ENCODE data around the gene C19orf44.

Gene C19orf44

GRCh38 chr19:16518061-16518460 lies 21.9 kb downstream of the C19orf44 start:
- DNase-seq (ENCODE audit: low read depth) = no peak
- H3K4me3 ChIP-seq (ENCODE audit: control insufficient read depth, low read depth, low read length) = no peak overlapping the region
- TF ChIP-seq CTCF (IDR thresholded peaks at IDR 0.05; ENCODE audit: control insufficient read depth, insufficient read depth, low read depth, low read length, missing control alignments) = no peak

GRCh38 chr19:16518483-16519229 lies 22.5 kb downstream of the C19orf44 start:
- peak; percentile 31 for TF ChIP-seq CTCF (IDR thresholded peaks at IDR 0.05; ENCODE audit: control insufficient read depth, insufficient read depth, low read depth, low read length, missing control alignments)
- no peak overlapping the region for H3K4me3 ChIP-seq (ENCODE audit: control insufficient read depth, low read depth, low read length)
- no peak for DNase-seq (ENCODE audit: low read depth)

- no peak for DNase-seq (ENCODE audit: low read depth)
- no peak for TF ChIP-seq CTCF (IDR thresholded peaks at IDR 0.05; ENCODE audit: control insufficient read depth, insufficient read depth, low read depth, low read length, missing control alignments)
- no peak overlapping the region for H3K4me3 ChIP-seq (ENCODE audit: control insufficient read depth, low read depth, low read length)
These were observed 23.1 kb downstream of the C19orf44 start for GRCh38 chr19:16519230-16519687.

- DNase-seq (ENCODE audit: low read depth) = no peak
- H3K4me3 ChIP-seq (ENCODE audit: control insufficient read depth, low read depth, low read length) = no peak overlapping the region
- TF ChIP-seq CTCF (IDR thresholded peaks at IDR 0.05; ENCODE audit: control insufficient read depth, insufficient read depth, low read depth, low read length, missing control alignments) = no peak
These were observed 24.1 kb downstream of the C19orf44 start for GRCh38 chr19:16520074-16520973.

GRCh38 chr19:16520986-16521624 lies 24.9 kb downstream of the C19orf44 start:
- no peak for TF ChIP-seq CTCF (IDR thresholded peaks at IDR 0.05; ENCODE audit: control insufficient read depth, insufficient read depth, low read depth, low read length, missing control alignments)
- no peak overlapping the region for H3K4me3 ChIP-seq (ENCODE audit: control insufficient read depth, low read depth, low read length)
- DNase-seq (ENCODE audit: low read depth) = no peak

- DNase-seq (ENCODE audit: low read depth) = no peak
- no peak for TF ChIP-seq CTCF (IDR thresholded peaks at IDR 0.05; ENCODE audit: control insufficient read depth, insufficient read depth, low read depth, low read length, missing control alignments)
- H3K4me3 ChIP-seq (ENCODE audit: control insufficient read depth, low read depth, low read length) = no peak overlapping the region
These were observed 25.6 kb downstream of the C19orf44 start for GRCh38 chr19:16521715-16522289.
